Hematopoietic multipotent progenitor cell treated with erythropoietin and hydrocortisone succinate and interleukin-3 and kit ligand, for 4 days (in vitro differentiated cells): Measurements from ENCODE around the gene ARL8B.
A peak's percentile ranks its signal among the peaks of the same experiment; 100 is the strongest.
"Not testable (repeated sequence)": the region's sequence is repeated elsewhere in the genome, so short reads cannot be mapped to it uniquely, and the experiment has no call there.

ENCODE experiments used
- DNase-seq: peaks from one replicate; pipeline ENCODE4 v3.0.0-alpha.2; 2015

The ARL8B gene

GRCh38 chr3:5122030-5122740 is at the start of gene ARL8B:
Gene ARL8B (plus strand): TSS chr3:5122292. CDS start chr3:5122466, 174 bp downstream.
- DNase-seq: peak; percentile 95

- no peak for DNase-seq
These were observed 48.6 kb upstream of the ARL8B start for GRCh38 chr3:5073374-5074085.

GRCh38 chr3:5078151-5078550 is 43.9 kb upstream of the ARL8B start:
- DNase-seq: no peak

- no peak for DNase-seq
These were observed 42.3 kb upstream of the ARL8B start for GRCh38 chr3:5079761-5080160.

- no peak for DNase-seq
These were observed 41.1 kb upstream of the ARL8B start for GRCh38 chr3:5080779-5081550.

GRCh38 chr3:5081973-5082788 is 39.9 kb upstream of the ARL8B start:
- DNase-seq: peak; percentile 63

- no peak for DNase-seq
These were observed 39.3 kb upstream of the ARL8B start for GRCh38 chr3:5082789-5083115.

- DNase-seq: no peak
These were observed 37.9 kb upstream of the ARL8B start for GRCh38 chr3:5084224-5084623.

GRCh38 chr3:5086708-5087107 is 35.4 kb upstream of the ARL8B start:
- no peak for DNase-seq

GRCh38 chr3:5087209-5087608 is 34.9 kb upstream of the ARL8B start:
- DNase-seq: no peak

GRCh38 chr3:5090197-5090596 is 31.9 kb upstream of the ARL8B start:
- no peak for DNase-seq

GRCh38 chr3:5092018-5092417 is 30.1 kb upstream of the ARL8B start:
- DNase-seq: no peak

- DNase-seq: no peak
These were observed 28.4 kb upstream of the ARL8B start for GRCh38 chr3:5093731-5094130.

- peak; percentile 57 for DNase-seq
These were observed 26.2 kb upstream of the ARL8B start for GRCh38 chr3:5095886-5096285.

GRCh38 chr3:5096336-5097008 is 25.6 kb upstream of the ARL8B start:
- DNase-seq: no peak

GRCh38 chr3:5098346-5098745 is 23.7 kb upstream of the ARL8B start:
- DNase-seq: no peak

GRCh38 chr3:5102532-5102931 is 19.6 kb upstream of the ARL8B start:
- DNase-seq: no peak

- DNase-seq: no peak
These were observed 18.3 kb upstream of the ARL8B start for GRCh38 chr3:5103743-5104142.

GRCh38 chr3:5105050-5105449 is 17.0 kb upstream of the ARL8B start:
- DNase-seq: no peak

GRCh38 chr3:5106371-5106770 is 15.7 kb upstream of the ARL8B start:
- not testable (repeated sequence) for DNase-seq

GRCh38 chr3:5106933-5107334 is 15.2 kb upstream of the ARL8B start:
- DNase-seq: not testable (repeated sequence)

GRCh38 chr3:5110337-5110736 is 11.8 kb upstream of the ARL8B start:
- DNase-seq: no peak
